ENCODE measurements around the gene CAMTA1. TPM values are rescaled to one million over a fixed set of nuclear protein-coding genes. Genes with fewer than 3 reads are reported as not detected.

The CAMTA1 gene
- total RNA-seq, 1 experiment from 2014 or later, result 85.2 TPM

- H3K27ac ChIP-seq (ENCODE audit: low read depth, low read length, poor library complexity, severe bottlenecking), result peak overlapping the region; percentile 71
- no TSS peak for BruUV-seq (replicated peaks)
- H3K27me3 ChIP-seq (replicated peaks; ENCODE audit: insufficient read depth, low read depth, low read length, poor library complexity), result no peaks in the 10 kb centered on the region
- TF ChIP-seq CTCF (conservative IDR thresholded peaks at IDR 0.05; ENCODE audit: low read depth, low read length), result no peak
- TF ChIP-seq EZH2 (IDR thresholded peaks at IDR 0.05; ENCODE audit: borderline replicate concordance, low read depth, low read length, poor library complexity, severe bottlenecking), result no peak
- no peak for DNase-seq (ENCODE audit: low spot score)
- no peaks in the 10 kb centered on the region for H3K36me3 ChIP-seq (ENCODE audit: insufficient read depth, low read length, poor library complexity, severe bottlenecking)
- peaks cover 74% of the 10 kb centered on the region for H3K4me1 ChIP-seq (ENCODE audit: insufficient read depth, low read length, poor library complexity, severe bottlenecking)
- ChIA-PET CTCF (no interaction called here), POLR2A (ENCODE audit: low non-redundant PET) (no interaction called here)
- H3K9me3 ChIP-seq (ENCODE audit: low read depth, low read length, poor library complexity, severe bottlenecking), result no peaks in the 10 kb centered on the region
- no peak overlapping the region for H3K4me3 ChIP-seq (ENCODE audit: low read depth, low read length, poor library complexity, severe bottlenecking)
- intact Hi-C loops (cut with micrococcal nuclease; ENCODE audit: unreplicated experiment), result loop anchor here (10.0 kb wide), 2 partner anchors 178 to 348 kb away; no protein-coding TSS in a partner anchor
These were observed 511.7 kb downstream of the CAMTA1 start for GRCh38 chr1:7296968-7297367.

DNA sequence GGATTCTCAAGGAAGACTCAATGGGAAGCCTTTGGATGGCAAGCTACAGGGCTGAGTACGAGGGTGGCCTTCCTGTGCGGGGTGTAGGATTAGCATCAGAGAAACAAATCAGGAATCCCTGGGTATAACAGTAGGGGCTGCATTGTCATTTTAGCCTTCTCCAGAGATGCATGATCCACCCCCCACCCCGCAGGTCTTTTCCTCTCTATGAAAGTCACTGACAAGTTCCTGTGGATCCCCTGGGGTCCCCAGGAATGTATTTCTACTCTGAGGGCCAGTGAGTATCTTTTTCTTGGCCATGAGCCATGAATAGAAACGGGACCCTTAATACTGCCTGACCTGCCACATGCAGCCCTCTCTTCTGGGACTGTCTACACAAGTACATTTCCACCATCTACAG is 512.9 kb downstream of the CAMTA1 start:
- H3K9me3 ChIP-seq (ENCODE audit: low read depth, low read length, poor library complexity, severe bottlenecking), result no peaks in the 10 kb centered on the region
- CTCF ChIA-PET, result no interaction called here
- H3K27me3 ChIP-seq (replicated peaks; ENCODE audit: insufficient read depth, low read depth, low read length, poor library complexity), result no peaks in the 10 kb centered on the region
- POLR2A ChIA-PET (ENCODE audit: low non-redundant PET), result no interaction called here
- H3K27ac ChIP-seq (ENCODE audit: low read depth, low read length, poor library complexity, severe bottlenecking), result peak overlapping the region; percentile 71
- no TSS peak for BruUV-seq (replicated peaks)
- H3K4me3 ChIP-seq (ENCODE audit: low read depth, low read length, poor library complexity, severe bottlenecking), result no peak overlapping the region
- intact Hi-C loops (cut with micrococcal nuclease; ENCODE audit: unreplicated experiment), result loop anchor here (2.0 to 10.0 kb wide), 3 partner anchors 75 to 347 kb away; no protein-coding TSS in a partner anchor
- H3K36me3 ChIP-seq (ENCODE audit: insufficient read depth, low read length, poor library complexity, severe bottlenecking), result no peaks in the 10 kb centered on the region
- peak; percentile 93 for DNase-seq (ENCODE audit: low spot score)
- H3K4me1 ChIP-seq (ENCODE audit: insufficient read depth, low read length, poor library complexity, severe bottlenecking), result peaks cover 67% of the 10 kb centered on the region
- TF ChIP-seq CTCF (conservative IDR thresholded peaks at IDR 0.05; ENCODE audit: low read depth, low read length) (no peak), EZH2 (IDR thresholded peaks at IDR 0.05; ENCODE audit: borderline replicate concordance, low read depth, low read length, poor library complexity, severe bottlenecking) (no peak)

DNA sequence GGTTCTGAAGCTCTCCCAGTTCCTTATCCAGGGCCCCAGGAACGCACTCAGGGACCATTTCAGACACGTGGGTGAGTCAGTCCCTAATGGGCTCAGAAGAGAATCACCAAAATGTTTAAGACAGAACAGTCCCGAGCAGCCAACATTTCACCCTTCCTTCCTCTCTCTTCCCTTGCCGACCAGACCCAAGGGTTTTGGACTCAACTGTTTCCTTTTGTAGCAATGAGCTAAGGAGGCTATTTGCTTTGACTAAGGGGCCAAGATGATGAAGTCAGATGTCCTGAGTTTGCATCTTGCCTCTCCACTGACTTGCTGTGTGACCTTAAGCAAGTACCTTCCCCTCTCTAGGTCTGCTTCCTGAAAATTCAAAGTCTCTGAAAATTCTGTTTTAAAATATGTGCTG is 513.5 kb downstream of the CAMTA1 start:
- no peak overlapping the region for H3K4me3 ChIP-seq (ENCODE audit: low read depth, low read length, poor library complexity, severe bottlenecking)
- peak overlapping the region; percentile 71 for H3K27ac ChIP-seq (ENCODE audit: low read depth, low read length, poor library complexity, severe bottlenecking)
- TF ChIP-seq EZH2 (IDR thresholded peaks at IDR 0.05; ENCODE audit: borderline replicate concordance, low read depth, low read length, poor library complexity, severe bottlenecking) (no peak), CTCF (conservative IDR thresholded peaks at IDR 0.05; ENCODE audit: low read depth, low read length) (no peak)
- BruUV-seq (replicated peaks), result no TSS peak
- peaks cover 61% of the 10 kb centered on the region for H3K4me1 ChIP-seq (ENCODE audit: insufficient read depth, low read length, poor library complexity, severe bottlenecking)
- no peaks in the 10 kb centered on the region for H3K36me3 ChIP-seq (ENCODE audit: insufficient read depth, low read length, poor library complexity, severe bottlenecking)
- ChIA-PET POLR2A (ENCODE audit: low non-redundant PET) (no interaction called here), CTCF (no interaction called here)
- intact Hi-C loops (cut with micrococcal nuclease; ENCODE audit: unreplicated experiment), result loop anchor here (2.0 to 10.0 kb wide), 3 partner anchors 76 to 346 kb away; no protein-coding TSS in a partner anchor
- DNase-seq (ENCODE audit: low spot score), result peak; percentile 60
- H3K27me3 ChIP-seq (replicated peaks; ENCODE audit: insufficient read depth, low read depth, low read length, poor library complexity), result no peaks in the 10 kb centered on the region
- no peaks in the 10 kb centered on the region for H3K9me3 ChIP-seq (ENCODE audit: low read depth, low read length, poor library complexity, severe bottlenecking)

Data from A673 (cell line).